Mucosa of stomach (tissue), 1 donor: ENCODE data around the gene ATAD3B.
"Not testable (repeated sequence)": the region's sequence is repeated elsewhere in the genome, so short reads cannot be mapped to it uniquely, and the experiment has no call there.

Experiments
- H3K27me3 ChIP-seq: one replicate; pipeline ENCODE4 v1.7.0; 2013; ENCODE audit warnings: mild to moderate bottlenecking, low read length; ENCODE audit not compliant: control insufficient read depth, insufficient read depth
- H3K36me3 ChIP-seq: one replicate; pipeline ENCODE4 v1.7.0; 2013; ENCODE audit warnings: low read length; ENCODE audit not compliant: control insufficient read depth, insufficient read depth
- H3K4me1 ChIP-seq: one replicate; pipeline ENCODE4 v1.7.0; 2013; ENCODE audit warnings: mild to moderate bottlenecking, low read length; ENCODE audit not compliant: control insufficient read depth, insufficient read depth
- H3K4me3 ChIP-seq: one replicate; pipeline ENCODE4 v1.7.0; 2013; ENCODE audit warnings: low read length
- H3K9ac ChIP-seq: one replicate; pipeline ENCODE4 v1.7.0; 2013; ENCODE audit warnings: mild to moderate bottlenecking, low read length, moderate library complexity
- H3K9me3 ChIP-seq: one replicate; pipeline ENCODE4 v1.7.0; 2013; ENCODE audit warnings: mild to moderate bottlenecking, low read length, moderate library complexity; ENCODE audit not compliant: control insufficient read depth
- donor health status: Pancreatic carcinoma.

The ATAD3B gene

DNA sequence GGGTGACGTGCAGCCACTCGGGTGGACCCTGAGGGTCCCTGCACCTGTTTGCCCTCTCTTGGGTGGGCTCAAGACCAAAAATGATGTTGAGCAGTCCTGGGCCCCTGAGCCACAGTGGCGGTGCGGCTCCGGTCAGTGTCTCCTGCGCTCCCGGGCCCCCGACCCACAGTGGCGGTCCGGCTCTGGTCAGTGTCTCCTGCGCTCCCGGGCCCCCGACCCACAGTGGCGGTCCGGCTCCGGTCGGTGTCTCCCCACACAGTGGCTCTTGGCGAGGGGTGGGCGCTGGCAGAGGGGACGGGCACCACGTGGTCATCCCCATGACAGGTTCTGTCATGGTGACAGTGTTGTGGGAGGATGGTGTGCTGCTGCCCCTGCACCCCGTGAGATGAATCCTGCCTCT is 22.7 kb downstream of the ATAD3B start:
- not testable (repeated sequence) for H3K9ac ChIP-seq, H3K4me1 ChIP-seq, H3K4me3 ChIP-seq, H3K36me3 ChIP-seq, H3K9me3 ChIP-seq, H3K27me3 ChIP-seq

GRCh38 chr1:1495461-1495975 is 24.0 kb downstream of the ATAD3B start:
- H3K9me3 ChIP-seq, H3K4me3 ChIP-seq, H3K9ac ChIP-seq, H3K27me3 ChIP-seq, H3K36me3 ChIP-seq, H3K4me1 ChIP-seq: not testable (repeated sequence)

DNA sequence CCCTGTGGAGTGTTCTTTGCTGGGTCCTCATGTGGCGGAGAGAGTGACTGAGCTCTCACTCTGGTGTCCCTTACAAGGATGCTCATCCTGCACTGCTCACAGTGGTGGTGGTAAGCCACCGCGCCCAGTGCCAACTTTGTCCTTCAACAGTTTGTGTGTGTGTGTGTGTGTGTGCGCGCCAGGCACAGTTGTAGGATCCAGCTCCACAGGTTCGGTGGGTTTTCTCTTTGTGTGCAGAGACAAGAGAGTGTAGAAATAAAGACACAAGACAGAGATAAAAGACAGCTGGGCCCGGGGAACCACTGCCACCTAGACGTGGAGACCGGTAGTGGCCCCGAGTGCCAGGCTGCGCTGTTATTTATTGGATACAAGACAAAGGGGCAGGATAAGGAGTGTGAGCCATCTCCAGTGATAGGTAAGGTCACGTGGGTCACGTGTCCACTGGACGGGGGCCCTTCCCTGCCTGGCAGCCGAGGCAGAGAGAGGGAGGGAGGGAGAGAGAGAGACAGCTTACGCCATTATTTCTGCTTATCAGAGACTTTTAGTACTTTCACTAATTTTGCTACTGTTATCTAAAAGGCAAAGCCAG is 33.3 kb downstream of the ATAD3B start:
- H3K9me3 ChIP-seq, H3K36me3 ChIP-seq, H3K4me1 ChIP-seq, H3K4me3 ChIP-seq, H3K27me3 ChIP-seq, H3K9ac ChIP-seq: not testable (repeated sequence)

GRCh38 chr1:1505366-1505798 is 33.8 kb downstream of the ATAD3B start:
- not testable (repeated sequence) for H3K27me3 ChIP-seq, H3K4me3 ChIP-seq, H3K36me3 ChIP-seq, H3K9ac ChIP-seq, H3K9me3 ChIP-seq, H3K4me1 ChIP-seq

DNA sequence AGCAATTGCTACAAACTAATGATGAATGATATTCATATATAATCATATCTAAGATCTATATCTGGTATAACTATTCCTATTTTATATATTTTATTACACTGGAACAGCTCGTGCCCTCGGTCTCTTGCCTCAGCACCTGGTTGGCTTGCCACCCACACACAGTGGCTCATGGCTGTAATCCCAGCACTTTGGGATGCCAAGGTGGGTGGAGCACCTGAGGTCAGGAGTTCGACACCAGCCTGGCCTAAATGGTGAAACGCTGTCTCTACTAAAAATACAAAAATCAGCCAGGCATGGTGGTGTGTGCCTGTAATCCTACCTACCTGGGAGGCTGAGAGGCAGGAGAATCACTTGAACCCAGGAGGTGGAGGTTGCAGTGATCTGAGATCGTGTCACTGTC is 34.2 kb downstream of the ATAD3B start:
- H3K36me3 ChIP-seq, H3K9ac ChIP-seq, H3K27me3 ChIP-seq, H3K4me3 ChIP-seq, H3K9me3 ChIP-seq, H3K4me1 ChIP-seq: not testable (repeated sequence)

- no peak overlapping the region for H3K4me3 ChIP-seq
- no peak overlapping the region for H3K9ac ChIP-seq
- H3K9me3 ChIP-seq = no peaks in the 10 kb centered on the region
- H3K4me1 ChIP-seq = peaks cover 4% of the 10 kb centered on the region
- no peaks in the 10 kb centered on the region for H3K27me3 ChIP-seq
- H3K36me3 ChIP-seq = no peaks in the 10 kb centered on the region
Observed at GRCh38 chr1:1507305-1507704, 35.7 kb downstream of the ATAD3B start.

- not testable (repeated sequence) for H3K9ac ChIP-seq, H3K36me3 ChIP-seq
Observed at GRCh38 chr1:1508775-1509464, 37.4 kb downstream of the ATAD3B start.

GRCh38 chr1:1509465-1509850 is 37.9 kb downstream of the ATAD3B start:
- not testable (repeated sequence) for H3K9me3 ChIP-seq, H3K4me1 ChIP-seq, H3K27me3 ChIP-seq, H3K36me3 ChIP-seq, H3K9ac ChIP-seq, H3K4me3 ChIP-seq

More at GRCh38 chr1:1508775-1509464, 37.4 kb downstream of the ATAD3B start:
- H3K9me3 ChIP-seq, H3K27me3 ChIP-seq, H3K4me1 ChIP-seq, H3K4me3 ChIP-seq: not testable (repeated sequence)

GRCh38 chr1:1510912-1511532 is 39.5 kb downstream of the ATAD3B start:
- Histone ChIP-seq H3K36me3 (no peaks in the 10 kb centered on the region), H3K9me3 (no peaks in the 10 kb centered on the region), H3K9ac (peak overlapping the region; percentile 84), H3K27me3 (no peaks in the 10 kb centered on the region), H3K4me3 (peak overlapping the region; percentile 67), H3K4me1 (peaks cover 4% of the 10 kb centered on the region)

- H3K36me3 ChIP-seq = no peaks in the 10 kb centered on the region
- no peaks in the 10 kb centered on the region for H3K9me3 ChIP-seq
- H3K9ac ChIP-seq = peak within 1 kb of the TSS; percentile 84
- H3K4me1 ChIP-seq = peaks cover 4% of the 10 kb centered on the region
- H3K27me3 ChIP-seq = no peaks in the 10 kb centered on the region
- peak within 1 kb of the TSS; percentile 67 for H3K4me3 ChIP-seq
Observed at GRCh38 chr1:1511533-1512285, 40.1 kb downstream of the ATAD3B start, which contains the start of gene ATAD3A. TSS of gene ATAD3A (plus strand) at chr1:1512162. CDS start at chr1:1512269, 107 bp downstream.

DNA sequence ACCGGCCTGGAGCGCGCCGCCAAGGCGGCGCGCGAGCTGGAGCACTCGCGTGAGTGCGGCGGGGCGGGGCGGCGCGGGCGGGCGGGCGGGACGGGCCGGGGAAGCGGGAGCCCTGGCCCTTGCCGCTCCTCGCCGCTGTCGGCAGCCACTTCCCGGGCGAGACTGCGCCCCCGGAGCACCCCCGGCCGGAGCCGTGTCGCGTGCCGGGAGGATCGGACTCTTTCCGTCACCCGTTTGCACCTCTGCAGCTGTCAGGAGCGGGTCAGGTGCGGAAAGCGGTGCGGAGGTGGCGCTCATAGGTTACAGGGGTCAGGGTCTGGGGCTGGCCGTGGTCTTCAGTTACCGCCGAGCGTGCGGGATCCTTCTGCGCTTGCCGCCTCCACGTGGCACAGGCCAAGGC is 40.9 kb downstream of the ATAD3B start:
- H3K9ac ChIP-seq, H3K27me3 ChIP-seq, H3K9me3 ChIP-seq, H3K4me1 ChIP-seq, H3K36me3 ChIP-seq, H3K4me3 ChIP-seq: not testable (repeated sequence)

DNA sequence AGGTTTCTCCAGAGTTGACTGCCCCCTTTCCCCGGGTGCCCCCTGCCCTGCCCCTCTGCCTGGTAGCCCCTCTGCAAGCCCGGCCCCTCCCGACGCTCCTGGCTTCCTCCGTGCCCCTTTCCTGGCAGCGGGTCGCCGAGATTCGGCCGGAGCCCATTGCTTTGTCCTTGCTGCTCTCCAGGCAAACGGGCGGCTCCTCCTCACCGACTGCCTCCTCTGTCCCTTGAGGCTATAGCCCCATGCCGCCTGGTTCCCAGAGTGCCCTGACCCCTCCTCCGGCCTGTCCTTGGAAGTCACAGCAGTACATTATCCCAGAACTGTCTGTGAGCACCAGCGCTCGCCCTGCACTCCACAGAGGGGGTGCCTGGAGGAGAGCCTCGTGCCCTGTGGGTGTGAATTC is 42.1 kb downstream of the ATAD3B start:
- not testable (repeated sequence) for H3K36me3 ChIP-seq, H3K9me3 ChIP-seq, H3K9ac ChIP-seq, H3K4me1 ChIP-seq, H3K27me3 ChIP-seq, H3K4me3 ChIP-seq
